ENCODE results near the gene USP10.

The USP10 gene

DNA sequence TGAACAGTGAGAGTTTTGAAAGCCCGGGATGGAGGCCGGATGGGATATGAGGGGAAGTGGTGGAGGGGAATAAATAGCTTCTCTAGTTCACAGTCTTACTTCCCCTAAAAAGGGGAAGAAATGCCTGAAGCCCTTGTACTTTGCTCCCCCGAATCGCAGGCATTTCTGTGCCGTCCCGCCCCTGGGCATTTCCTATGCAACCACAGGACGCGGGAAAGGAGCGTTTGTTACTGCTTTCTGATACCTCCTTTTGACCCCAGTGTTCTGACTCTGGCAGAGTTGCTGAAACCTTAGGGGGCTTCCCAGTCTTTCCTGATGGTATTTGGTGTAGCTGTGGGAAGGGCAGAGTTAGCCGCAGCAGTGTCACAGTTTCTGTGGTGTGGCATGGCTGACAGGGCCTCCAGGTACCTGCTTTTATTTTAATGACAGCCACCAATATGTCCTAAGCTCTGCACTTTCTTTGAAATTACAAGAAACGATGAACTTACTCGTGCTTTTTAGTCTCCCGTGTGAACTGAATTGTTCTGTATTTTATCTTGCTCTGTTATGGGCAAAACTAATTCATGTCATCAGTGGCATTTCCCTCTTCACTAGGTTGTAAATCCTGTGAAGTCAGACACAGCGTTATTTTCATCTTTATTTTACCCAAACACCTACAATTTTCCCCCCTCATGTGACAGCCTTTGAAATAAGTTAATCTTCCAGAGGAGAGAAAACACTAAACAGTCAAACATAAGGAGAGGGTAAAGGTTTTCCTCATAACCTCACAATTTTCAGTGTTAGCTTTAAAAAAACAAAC lies 27.1 kb downstream of the USP10 start:
- Histone ChIP-seq H3K9me3 (ENCODE audit: control insufficient read depth, low read length) (no peaks in the 10 kb centered on the region), H4K91ac (ENCODE audit: low read length) (no peak overlapping the region), H3K79me1 (replicated peaks; ENCODE audit: low read length, poor library complexity, severe bottlenecking) (no peaks in the 10 kb centered on the region), H3K36me3 (ENCODE audit: control insufficient read depth in 1 of 2, insufficient read depth in 2 of 2, low read depth in 1 of 2, low read length in 2 of 2) (no peaks in the 10 kb centered on the region), H3K4me2 (ENCODE audit: low read length, poor library complexity, severe bottlenecking) (no peak overlapping the region), H2AFZ (ENCODE audit: low read depth, low read length) (no peak overlapping the region), H3K9ac (ENCODE audit: low read length) (peak overlapping the region; percentile 33), H3K23ac (ENCODE audit: low read length in 2 of 2) (no peak overlapping the region), H3K14ac (ENCODE audit: low read length in 2 of 2) (no peak overlapping the region), H2BK15ac (ENCODE audit: low read depth, poor library complexity, severe bottlenecking) (peak overlapping the region; percentile 65), H2BK5ac (ENCODE audit: low read depth, low read length, poor library complexity, severe bottlenecking) (no peak overlapping the region), H2BK120ac (ENCODE audit: low read depth, low read length) (no peak overlapping the region), H3K27me3 (ENCODE audit: control insufficient read depth in 1 of 2, insufficient read depth in 1 of 2, low read length in 2 of 2) (no peaks in the 10 kb centered on the region), H3K4me3 (ENCODE audit: insufficient read depth in 1 of 2, low read depth in 1 of 2, low read length in 2 of 2) (no peak overlapping the region), H4K8ac (ENCODE audit: low read length) (no peak overlapping the region), H2AK5ac (ENCODE audit: low read length, severe bottlenecking) (peak overlapping the region; percentile 51), H3K4me1 (ENCODE audit: control insufficient read depth, insufficient read depth, low read depth, low read length) (peaks cover 18% of the 10 kb centered on the region), H3K18ac (ENCODE audit: low read depth in 1 of 2, low read length in 2 of 2) (peak overlapping the region in 1 of 2 experiments; percentile 21), H2BK12ac (ENCODE audit: low read length in 2 of 2) (no peak overlapping the region), H3K27ac (ENCODE audit: low read length, poor library complexity, severe bottlenecking) (no peak overlapping the region), H3K4ac (ENCODE audit: low read depth in 1 of 2, low read length in 2 of 2) (no peak overlapping the region)
- WGBS = 54% methylated on average over 12 of the region's 14 CpGs
- DNase-seq = peak; percentile 39

DNA sequence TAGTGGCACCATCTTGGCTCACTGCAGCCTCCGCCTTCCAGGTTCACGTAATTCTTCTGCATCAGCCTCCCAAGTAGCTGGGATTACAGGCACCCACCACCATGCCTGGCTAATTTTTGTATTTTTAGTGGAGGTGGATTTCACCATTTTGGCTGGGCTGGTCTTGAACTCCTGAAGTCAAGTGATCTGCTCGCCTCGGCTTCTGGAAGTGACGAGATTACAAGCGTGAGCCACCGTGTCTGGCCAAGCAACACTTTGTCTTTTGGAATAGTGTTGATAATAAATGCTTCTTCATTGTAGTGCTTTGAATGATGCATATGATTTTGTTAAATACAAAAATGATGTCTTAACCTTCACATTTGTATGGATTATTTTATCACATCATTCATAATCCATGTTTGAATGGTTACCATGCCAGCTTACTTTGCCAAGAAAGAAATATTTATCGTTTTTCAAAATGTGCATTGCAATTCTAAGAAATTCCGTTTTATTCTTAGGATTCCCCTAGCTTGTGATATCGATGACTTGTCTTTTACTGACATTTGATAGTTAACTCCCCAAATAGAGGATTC lies 29.1 kb downstream of the USP10 start:
- peak overlapping the region; percentile 93 for H3K9ac ChIP-seq (ENCODE audit: low read length)
- no peak overlapping the region for H2AK5ac ChIP-seq (ENCODE audit: low read length, severe bottlenecking)
- peak overlapping the region; percentile 49 for H2BK120ac ChIP-seq (ENCODE audit: low read depth, low read length)
- no peak overlapping the region for H4K91ac ChIP-seq (ENCODE audit: low read length)
- H3K4me2 ChIP-seq (ENCODE audit: low read length, poor library complexity, severe bottlenecking) = no peak overlapping the region
- H3K27ac ChIP-seq (ENCODE audit: low read length, poor library complexity, severe bottlenecking) = no peak overlapping the region
- H3K23ac ChIP-seq (ENCODE audit: low read length in 2 of 2) = no peak overlapping the region
- H2BK12ac ChIP-seq (ENCODE audit: low read length in 2 of 2) = no peak overlapping the region
- H2AFZ ChIP-seq (ENCODE audit: low read depth, low read length) = no peak overlapping the region
- H4K8ac ChIP-seq (ENCODE audit: low read length) = no peak overlapping the region
- 98% methylated on average over 10 of the region's 10 CpGs for WGBS
- peaks cover 0 to 5% of the 10 kb centered on the region in 2 experiments for H3K36me3 ChIP-seq (ENCODE audit: control insufficient read depth in 1 of 2, insufficient read depth in 2 of 2, low read depth in 1 of 2, low read length in 2 of 2)
- H3K4me3 ChIP-seq (ENCODE audit: insufficient read depth in 1 of 2, low read depth in 1 of 2, low read length in 2 of 2) = peak overlapping the region in 1 of 2 experiments; percentile 62
- no peak overlapping the region for H2BK5ac ChIP-seq (ENCODE audit: low read depth, low read length, poor library complexity, severe bottlenecking)
- DNase-seq = no peak
- H3K27me3 ChIP-seq (ENCODE audit: control insufficient read depth in 1 of 2, insufficient read depth in 1 of 2, low read length in 2 of 2) = no peaks in the 10 kb centered on the region
- H3K4me1 ChIP-seq (ENCODE audit: control insufficient read depth, insufficient read depth, low read depth, low read length) = peaks cover 22% of the 10 kb centered on the region
- no peak overlapping the region for H3K14ac ChIP-seq (ENCODE audit: low read length in 2 of 2)
- no peak overlapping the region for H3K18ac ChIP-seq (ENCODE audit: low read depth in 1 of 2, low read length in 2 of 2)
- no peaks in the 10 kb centered on the region for H3K79me1 ChIP-seq (replicated peaks; ENCODE audit: low read length, poor library complexity, severe bottlenecking)
- no peak overlapping the region for H3K4ac ChIP-seq (ENCODE audit: low read depth in 1 of 2, low read length in 2 of 2)
- H3K9me3 ChIP-seq (ENCODE audit: control insufficient read depth, low read length) = no peaks in the 10 kb centered on the region
- no peak overlapping the region for H2BK15ac ChIP-seq (ENCODE audit: low read depth, poor library complexity, severe bottlenecking)

DNA sequence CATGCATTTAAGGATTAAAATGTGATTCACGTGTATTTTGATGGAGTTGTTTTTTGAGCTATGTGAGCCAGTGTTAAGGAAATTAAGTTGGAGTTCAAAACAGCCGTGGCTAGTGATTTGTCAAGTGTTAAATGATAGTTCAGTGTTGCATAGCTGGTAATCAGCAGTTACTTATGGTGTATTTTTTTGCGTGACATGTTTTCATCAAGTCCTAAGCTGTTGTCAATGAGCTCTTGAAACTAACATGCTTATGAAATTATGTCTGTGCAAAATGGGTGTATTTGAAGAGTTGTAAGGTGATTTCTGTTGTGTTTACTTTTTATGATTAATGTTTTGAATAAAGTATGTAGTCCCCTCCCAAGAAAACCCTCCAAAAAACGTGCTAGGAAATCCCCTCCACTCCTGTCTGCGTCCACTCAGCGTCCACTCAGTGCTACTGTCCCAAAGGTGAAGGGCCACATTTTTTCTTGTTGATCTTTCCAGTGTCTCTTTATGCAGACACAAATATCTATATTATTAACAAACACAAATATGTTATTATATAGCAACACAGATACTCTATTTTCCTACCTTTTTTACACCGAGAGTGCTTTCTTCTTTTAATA lies 30.0 kb downstream of the USP10 start:
- H3K18ac ChIP-seq (ENCODE audit: low read depth in 1 of 2, low read length in 2 of 2) = peak overlapping the region; percentile 37 to 75
- no peak overlapping the region for H4K91ac ChIP-seq (ENCODE audit: low read length)
- H2AFZ ChIP-seq (ENCODE audit: low read depth, low read length) = no peak overlapping the region
- H3K27ac ChIP-seq (ENCODE audit: low read length, poor library complexity, severe bottlenecking) = peak overlapping the region; percentile 90
- 6% methylated on average over 7 of the region's 7 CpGs for WGBS
- no peak overlapping the region for H2BK15ac ChIP-seq (ENCODE audit: low read depth, poor library complexity, severe bottlenecking)
- no peaks in the 10 kb centered on the region for H3K79me1 ChIP-seq (replicated peaks; ENCODE audit: low read length, poor library complexity, severe bottlenecking)
- no peaks in the 10 kb centered on the region for H3K27me3 ChIP-seq (ENCODE audit: control insufficient read depth in 1 of 2, insufficient read depth in 1 of 2, low read length in 2 of 2)
- H3K9me3 ChIP-seq (ENCODE audit: control insufficient read depth, low read length) = no peaks in the 10 kb centered on the region
- peak overlapping the region; percentile 93 for H3K9ac ChIP-seq (ENCODE audit: low read length)
- peak overlapping the region; percentile 19 for H2BK120ac ChIP-seq (ENCODE audit: low read depth, low read length)
- H3K36me3 ChIP-seq (ENCODE audit: control insufficient read depth in 1 of 2, insufficient read depth in 2 of 2, low read depth in 1 of 2, low read length in 2 of 2) = peaks cover 2 to 10% of the 10 kb centered on the region in 2 experiments
- H3K4me1 ChIP-seq (ENCODE audit: control insufficient read depth, insufficient read depth, low read depth, low read length) = peaks cover 21% of the 10 kb centered on the region
- H3K4me3 ChIP-seq (ENCODE audit: insufficient read depth in 1 of 2, low read depth in 1 of 2, low read length in 2 of 2) = peak overlapping the region in 1 of 2 experiments; percentile 62
- no peak overlapping the region for H3K23ac ChIP-seq (ENCODE audit: low read length in 2 of 2)
- peak overlapping the region; percentile 53 for H3K4me2 ChIP-seq (ENCODE audit: low read length, poor library complexity, severe bottlenecking)
- peak overlapping the region; percentile 61 for H2BK5ac ChIP-seq (ENCODE audit: low read depth, low read length, poor library complexity, severe bottlenecking)
- DNase-seq = peak; percentile 43
- no peak overlapping the region for H2BK12ac ChIP-seq (ENCODE audit: low read length in 2 of 2)
- no peak overlapping the region for H3K4ac ChIP-seq (ENCODE audit: low read depth in 1 of 2, low read length in 2 of 2)
- H2AK5ac ChIP-seq (ENCODE audit: low read length, severe bottlenecking) = peak overlapping the region; percentile 81
- H3K14ac ChIP-seq (ENCODE audit: low read length in 2 of 2) = no peak overlapping the region
- no peak overlapping the region for H4K8ac ChIP-seq (ENCODE audit: low read length)

Data from mesenchymal stem cell (in vitro differentiated cells and primary cell).